Thymus (tissue), 11 donors: ENCODE results near the gene TAOK1. TPM values are rescaled to one million over a fixed set of nuclear protein-coding genes. Genes with fewer than 3 reads are reported as not detected.

Experiments
- DNase-seq, 9 donors: peaks; one replicate each; pipeline ENCODE4 v3.0.0-alpha.2; 2013; ENCODE audit warnings: low spot score in 9 of 9, low read depth in 6 of 9, missing footprints in 1 of 9
- H3K27ac ChIP-seq, 2 donors: one replicate each; pipeline ENCODE4 v1.5.1; 2013; ENCODE audit warnings: control low read depth in 1 of 2, low read depth in 1 of 2, low read length in 1 of 2, mild to moderate bottlenecking in 1 of 2, moderate library complexity in 1 of 2
- H3K27me3 ChIP-seq, 2 donors: one replicate each; pipeline ENCODE4 v1.5.1; 2013; ENCODE audit warnings: low read length in 1 of 2; ENCODE audit not compliant: control insufficient read depth in 2 of 2, insufficient read depth in 1 of 2
- H3K36me3 ChIP-seq, 2 donors: one replicate each; pipeline ENCODE4 v1.5.1; 2013; ENCODE audit warnings: low read length in 1 of 2, mild to moderate bottlenecking in 1 of 2, moderate library complexity in 1 of 2; ENCODE audit not compliant: control insufficient read depth in 2 of 2, insufficient read depth in 2 of 2
- H3K4me1 ChIP-seq, 2 donors: one replicate each; pipeline ENCODE4 v1.5.1; 2013; ENCODE audit warnings: low read length in 2 of 2; ENCODE audit not compliant: control insufficient read depth in 2 of 2, insufficient read depth in 2 of 2
- H3K4me3 ChIP-seq, 2 donors: one replicate each; pipeline ENCODE4 v1.5.1; 2013; ENCODE audit warnings: low read length in 2 of 2, control low read depth in 1 of 2, mild to moderate bottlenecking in 1 of 2
- H3K9me3 ChIP-seq, 2 donors: one replicate each; pipeline ENCODE4 v1.5.1; 2013; ENCODE audit warnings: low read length in 1 of 2, mild to moderate bottlenecking in 1 of 2; ENCODE audit not compliant: control insufficient read depth in 2 of 2, insufficient read depth in 1 of 2
- WGBS: extraction: QIAGEN DNeasy Blood & Tissue Kit; methylation state at CpG from one replicate; pipeline ENCODE4 v1.1.7; 2013; 5-methylcytosine and 5-hydroxymethylcytosine counted together
- polyA plus RNA-seq: library from polyadenylated mRNA; stranded (reverse); fragments of 200-250 nt; gene quantifications from one replicate; pipeline ENCODE4 v1.2.3, GENCODE V29; 2013
- total RNA-seq: library from RNA; stranded (reverse); fragments of 120-200 nt; gene quantifications from one replicate; pipeline ENCODE4 v1.2.4, GENCODE V29; 2013
- donor health status: healthy.

Gene TAOK1
- total and polyA plus RNA-seq, 2 donors, result 11.2 to 19.5 TPM

GRCh38 chr17:29349409-29349808, 40.8 kb upstream of the TAOK1 start:
- 95% methylated on average over 2 of the region's 2 CpGs for WGBS
- Histone ChIP-seq H3K27ac (no peak overlapping the region), H3K27me3 (no peaks in the 10 kb centered on the region), H3K36me3 (no peaks in the 10 kb centered on the region), H3K4me3 (no peak overlapping the region), H3K9me3 (no peaks in the 10 kb centered on the region), H3K4me1 (no peaks in the 10 kb centered on the region)
- no peak for DNase-seq

GRCh38 chr17:29352146-29352545, 38.0 kb upstream of the TAOK1 start:
- Histone ChIP-seq H3K36me3 (no peaks in the 10 kb centered on the region), H3K27ac (no peak overlapping the region), H3K9me3 (no peaks in the 10 kb centered on the region), H3K4me3 (no peak overlapping the region), H3K4me1 (no peaks in the 10 kb centered on the region), H3K27me3 (no peaks in the 10 kb centered on the region)
- no peak for DNase-seq
- WGBS, result 96% methylated on average over 2 of the region's 2 CpGs

GRCh38 chr17:29357232-29357631, 32.9 kb upstream of the TAOK1 start:
- H3K4me1 ChIP-seq, result no peaks in the 10 kb centered on the region

GRCh38 chr17:29357821-29358232, 32.3 kb upstream of the TAOK1 start:
- no peaks in the 10 kb centered on the region for H3K36me3 ChIP-seq
- DNase-seq, result no peak
- H3K9me3 ChIP-seq, result no peaks in the 10 kb centered on the region
- H3K4me3 ChIP-seq, result no peak overlapping the region
- no peaks in the 10 kb centered on the region for H3K4me1 ChIP-seq
- H3K27me3 ChIP-seq, result no peaks in the 10 kb centered on the region
- no peak overlapping the region for H3K27ac ChIP-seq
- 59% methylated on average over 5 of the region's 5 CpGs for WGBS

More at GRCh38 chr17:29357232-29357631, 32.9 kb upstream of the TAOK1 start:
- DNase-seq, result no peak
- no peak overlapping the region for H3K27ac ChIP-seq
- no peaks in the 10 kb centered on the region for H3K36me3 ChIP-seq
- H3K4me3 ChIP-seq, result no peak overlapping the region
- H3K27me3 ChIP-seq, result no peaks in the 10 kb centered on the region
- WGBS, result 99% methylated on average over 2 of the region's 2 CpGs
- no peaks in the 10 kb centered on the region for H3K9me3 ChIP-seq

- Histone ChIP-seq H3K36me3 (no peaks in the 10 kb centered on the region), H3K9me3 (no peaks in the 10 kb centered on the region), H3K27me3 (no peaks in the 10 kb centered on the region), H3K27ac (no peak overlapping the region), H3K4me1 (no peaks in the 10 kb centered on the region), H3K4me3 (no peak overlapping the region)
- 91% methylated on average over 1 of the region's 1 CpG for WGBS
- DNase-seq, result no peak
Measured at GRCh38 chr17:29358416-29358815, 31.7 kb upstream of the TAOK1 start.

- WGBS, result 96% methylated on average over 3 of the region's 3 CpGs
- Histone ChIP-seq H3K27ac (no peak overlapping the region), H3K4me1 (no peaks in the 10 kb centered on the region), H3K36me3 (no peaks in the 10 kb centered on the region), H3K4me3 (no peak overlapping the region), H3K9me3 (no peaks in the 10 kb centered on the region), H3K27me3 (no peaks in the 10 kb centered on the region)
- no peak for DNase-seq
Measured at GRCh38 chr17:29359777-29360176, 30.4 kb upstream of the TAOK1 start.

GRCh38 chr17:29363716-29364115, 26.4 kb upstream of the TAOK1 start:
- no peaks in the 10 kb centered on the region for H3K4me1 ChIP-seq
- H3K4me3 ChIP-seq, result no peak overlapping the region
- no peaks in the 10 kb centered on the region for H3K36me3 ChIP-seq
- H3K27ac ChIP-seq, result no peak overlapping the region
- no peaks in the 10 kb centered on the region for H3K27me3 ChIP-seq
- WGBS, result 94% methylated on average over 2 of the region's 2 CpGs
- DNase-seq, result no peak
- no peaks in the 10 kb centered on the region for H3K9me3 ChIP-seq

- Histone ChIP-seq H3K9me3 (no peaks in the 10 kb centered on the region), H3K36me3 (no peaks in the 10 kb centered on the region), H3K4me3 (no peak overlapping the region), H3K27me3 (no peaks in the 10 kb centered on the region), H3K4me1 (no peaks in the 10 kb centered on the region), H3K27ac (no peak overlapping the region)
- no peak for DNase-seq
- 97% methylated on average over 4 of the region's 4 CpGs for WGBS
Measured at GRCh38 chr17:29364691-29365090, 25.5 kb upstream of the TAOK1 start.

- H3K9me3 ChIP-seq, result no peaks in the 10 kb centered on the region
- H3K4me1 ChIP-seq, result no peaks in the 10 kb centered on the region
- H3K27me3 ChIP-seq, result no peaks in the 10 kb centered on the region
- no peak for DNase-seq
- H3K4me3 ChIP-seq, result no peak overlapping the region
- H3K27ac ChIP-seq, result no peak overlapping the region
- no peaks in the 10 kb centered on the region for H3K36me3 ChIP-seq
Measured at GRCh38 chr17:29368161-29368560, 22.0 kb upstream of the TAOK1 start.

GRCh38 chr17:29368926-29369325, 21.2 kb upstream of the TAOK1 start:
- Histone ChIP-seq H3K36me3 (no peaks in the 10 kb centered on the region), H3K27me3 (no peaks in the 10 kb centered on the region), H3K4me3 (no peak overlapping the region), H3K27ac (no peak overlapping the region), H3K9me3 (no peaks in the 10 kb centered on the region), H3K4me1 (no peaks in the 10 kb centered on the region)
- WGBS, result 95% methylated on average over 4 of the region's 4 CpGs
- DNase-seq, result no peak
